ENCODE measurements around the gene FAM156A. TPM values are rescaled to one million over a fixed set of nuclear protein-coding genes. Genes with fewer than 3 reads are reported as not detected.

The FAM156A gene
- total and polyA plus RNA-seq, 2 donors (not counting 1 experiment from before 2014, with no cell fraction given): 14.0 to 29.8 TPM

DNA sequence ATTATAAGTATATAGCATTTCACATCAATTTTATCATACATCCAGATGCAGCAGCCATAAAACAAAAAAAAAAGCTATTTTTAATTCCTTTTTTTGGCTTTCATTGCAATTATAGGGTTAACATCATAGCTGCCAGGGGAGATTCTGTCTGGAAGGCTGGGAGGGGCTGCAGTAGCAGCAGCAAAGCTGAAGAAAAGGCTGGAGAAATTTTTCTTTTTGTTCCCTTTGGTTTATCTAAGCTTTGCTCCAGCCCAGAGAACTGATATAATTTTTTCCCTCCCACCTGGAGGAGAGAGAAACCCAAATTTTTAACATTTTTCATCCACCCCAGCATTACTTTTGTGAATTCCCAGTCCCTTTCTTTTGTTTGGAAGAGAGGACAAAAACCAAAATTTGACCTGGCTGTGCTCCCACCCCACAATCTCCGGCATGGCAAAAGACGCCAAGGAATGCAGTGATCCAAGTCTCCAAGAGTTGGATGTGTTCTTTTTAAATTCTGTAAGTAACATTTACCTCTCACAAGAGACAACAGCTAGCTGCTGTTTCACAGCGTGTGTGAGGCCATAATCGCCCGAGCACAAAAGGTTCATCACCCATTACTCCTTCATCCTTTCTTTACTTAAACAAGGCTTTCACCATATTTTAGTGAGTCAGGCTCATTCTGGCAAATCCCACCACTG is 25.1 kb upstream of the FAM156A start:
- H4K20me1 ChIP-seq (ENCODE audit: control insufficient read depth, insufficient read depth, low read length, poor library complexity, severe bottlenecking): no peaks in the 10 kb centered on the region
- no peak overlapping the region for H3K9ac ChIP-seq (ENCODE audit: low read length)
- H3K4me2 ChIP-seq (replicated peaks; ENCODE audit: low read depth, low read length, poor library complexity, severe bottlenecking): no peak overlapping the region
- peaks cover 8% of the 10 kb centered on the region for H3K79me2 ChIP-seq (ENCODE audit: control insufficient read depth, insufficient read depth, low read length)
- Mint-ChIP-seq H3K27me3 (no peaks in the 10 kb centered on the region), H3K9me3 (ENCODE audit: insufficient read depth) (no peaks in the 10 kb centered on the region), H3K4me3 (no peak overlapping the region), H3K4me1 (no peaks in the 10 kb centered on the region), H3K27ac (no peak overlapping the region)
- H3K4me1 ChIP-seq (ENCODE audit: control insufficient read depth in 2 of 2, insufficient read depth in 2 of 2, low read length in 2 of 2): no peaks in the 10 kb centered on the region
- no peak for ATAC-seq (ENCODE audit: low read depth)
- no peaks in the 10 kb centered on the region for H3K9me3 ChIP-seq (ENCODE audit: control extremely low read depth in 1 of 3, control insufficient read depth in 2 of 3, insufficient read depth in 1 of 3, low read length in 2 of 3)
- CTCF ChIA-PET: no interaction called here
- no peak for DNase-seq
- no CpG with 5 or more reads among the region's 5 CpGs for WGBS (ENCODE audit: insufficient coverage)
- TF ChIP-seq EZH2 (IDR thresholded peaks at IDR 0.05; ENCODE audit: borderline replicate concordance, insufficient read depth, low read depth, low read length, poor library complexity, severe bottlenecking) (no peak), CTCF (IDR thresholded peaks at IDR 0.05) (no peak)
- H3K27me3 ChIP-seq (replicated peaks in 1 of 4; ENCODE audit: control extremely low read depth in 1 of 4, control insufficient read depth in 3 of 4, insufficient read depth in 4 of 4, low read length in 3 of 4): no peaks in the 10 kb centered on the region
- no peak overlapping the region for H2AFZ ChIP-seq (ENCODE audit: insufficient read depth, low read depth, low read length, poor library complexity, severe bottlenecking)
- no peak overlapping the region for H3K27ac ChIP-seq (ENCODE audit: low read length in 2 of 2)
- intact Hi-C loops (cut with micrococcal nuclease): no loop called here
- H3K36me3 ChIP-seq (replicated peaks in 1 of 2; ENCODE audit: control extremely low read depth in 1 of 2, control insufficient read depth in 1 of 2, extremely low read depth in 1 of 2, insufficient read depth in 2 of 2, low read length in 1 of 2): no peaks in the 10 kb centered on the region
- POLR2A ChIA-PET: no interaction called here
- no peak overlapping the region for H3K4me3 ChIP-seq (ENCODE audit: control extremely low read depth in 1 of 5, extremely low read depth in 1 of 5, insufficient read depth in 1 of 5, low read depth in 2 of 5, low read length in 4 of 5)

DNA sequence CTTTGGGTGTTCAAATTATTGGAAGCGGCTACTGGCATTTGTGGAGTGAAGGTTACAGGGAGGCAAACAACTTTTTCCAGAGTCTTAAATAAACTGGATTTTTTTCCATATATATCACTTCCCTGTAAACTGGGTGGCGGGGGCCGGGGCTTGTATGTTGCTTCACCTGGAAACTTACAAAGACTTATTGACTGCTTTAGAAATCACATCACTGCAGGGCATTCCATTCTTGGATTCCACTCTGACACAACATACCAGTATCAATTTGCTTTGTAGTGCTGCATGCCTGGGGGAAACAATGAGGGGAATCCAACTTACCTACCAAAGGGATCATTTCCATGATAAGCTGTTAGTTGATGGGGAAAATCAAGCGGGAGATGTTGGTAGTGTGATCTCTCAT is 21.7 kb upstream of the FAM156A start:
- Histone ChIP-seq H3K27me3 (replicated peaks in 1 of 4; ENCODE audit: control extremely low read depth in 1 of 4, control insufficient read depth in 3 of 4, insufficient read depth in 4 of 4, low read length in 3 of 4) (no peaks in the 10 kb centered on the region), H3K4me2 (replicated peaks; ENCODE audit: low read depth, low read length, poor library complexity, severe bottlenecking) (no peak overlapping the region), H2AFZ (ENCODE audit: insufficient read depth, low read depth, low read length, poor library complexity, severe bottlenecking) (no peak overlapping the region), H3K9me3 (ENCODE audit: control extremely low read depth in 1 of 3, control insufficient read depth in 2 of 3, insufficient read depth in 1 of 3, low read length in 2 of 3) (no peaks in the 10 kb centered on the region), H3K4me3 (ENCODE audit: control extremely low read depth in 1 of 5, extremely low read depth in 1 of 5, insufficient read depth in 1 of 5, low read depth in 2 of 5, low read length in 4 of 5) (no peak overlapping the region), H3K9ac (ENCODE audit: low read length) (no peak overlapping the region), H3K27ac (ENCODE audit: low read length in 2 of 2) (no peak overlapping the region), H3K79me2 (ENCODE audit: control insufficient read depth, insufficient read depth, low read length) (peaks cover 3% of the 10 kb centered on the region), H3K4me1 (ENCODE audit: control insufficient read depth in 2 of 2, insufficient read depth in 2 of 2, low read length in 2 of 2) (no peaks in the 10 kb centered on the region), H3K36me3 (replicated peaks in 1 of 2; ENCODE audit: control extremely low read depth in 1 of 2, control insufficient read depth in 1 of 2, extremely low read depth in 1 of 2, insufficient read depth in 2 of 2, low read length in 1 of 2) (no peaks in the 10 kb centered on the region), H4K20me1 (ENCODE audit: control insufficient read depth, insufficient read depth, low read length, poor library complexity, severe bottlenecking) (no peaks in the 10 kb centered on the region)
- no peak for ATAC-seq (ENCODE audit: low read depth)
- H3K4me1 Mint-ChIP-seq: peaks cover 2% of the 10 kb centered on the region
- TF ChIP-seq CTCF (IDR thresholded peaks at IDR 0.05): no peak
- TF ChIP-seq EZH2 (IDR thresholded peaks at IDR 0.05; ENCODE audit: borderline replicate concordance, insufficient read depth, low read depth, low read length, poor library complexity, severe bottlenecking): no peak
- H3K27ac Mint-ChIP-seq: no peak overlapping the region
- no peaks in the 10 kb centered on the region for H3K9me3 Mint-ChIP-seq (ENCODE audit: insufficient read depth)
- no peak overlapping the region for H3K4me3 Mint-ChIP-seq
- H3K27me3 Mint-ChIP-seq: no peaks in the 10 kb centered on the region
- intact Hi-C loops (cut with micrococcal nuclease): no loop called here
- DNase-seq: no peak
- ChIA-PET POLR2A (no interaction called here), CTCF (no interaction called here)
- WGBS (ENCODE audit: insufficient coverage): no CpG with 5 or more reads among the region's 4 CpGs
